IMR-90 (cell line): ENCODE measurements around the gene ATP23. TPM values are rescaled to one million over a fixed set of nuclear protein-coding genes. Genes with fewer than 3 reads are reported as not detected.

Source experiments
- ATAC-seq: fragments of 200-7000 bp; cut with Tn5 transposase; 2 replicates; pipeline ENCODE4 v1.9.1; 2020; ENCODE audit warnings: low read depth, mild to moderate bottlenecking, moderate library complexity
- BruUV-seq: library from RNA; stranded (reverse); fragments of 400-500 nt; replicated peaks from 2 replicates; lab custom pipeline; 2021; lab: Mats Ljungman, UMichigan
- CTCF ChIA-PET: fragments of 300-600 bp; formaldehyde crosslinking; extraction: SDS; loops from one replicate; lab custom pipeline; 2021; ENCODE audit warnings: antibody characterized with exemption; lab: Yijun Ruan, JAX
- POLR2A ChIA-PET: fragments of 300-600 bp; sonication (Branson Sonifier 250); formaldehyde crosslinking; loops from one replicate; lab custom pipeline; 2022; ENCODE audit warnings: antibody characterized with exemption; ENCODE audit not compliant: unreplicated experiment; lab: Charles Lee
- DNase-seq: peaks from one replicate; pipeline ENCODE4 v3.0.0; 2013
- H2AFZ ChIP-seq: replicated peaks from 2 replicates; pipeline ENCODE3; 2013; ENCODE audit warnings: low read length, mild to moderate bottlenecking; ENCODE audit not compliant: poor library complexity
- H2AK5ac ChIP-seq: 2 replicates; pipeline ENCODE4 v1.6.1; 2013; ENCODE audit warnings: low read depth, low read length, inconsistent platforms
- H2AK9ac ChIP-seq: replicated peaks from 2 replicates; pipeline ENCODE3; 2013; ENCODE audit warnings: mild to moderate bottlenecking, low read depth, low read length, moderate library complexity; ENCODE audit not compliant: poor library complexity
- H2BK120ac ChIP-seq: 2 replicates; pipeline ENCODE4 v1.6.1; 2013; ENCODE audit warnings: low read depth, low read length, inconsistent platforms
- H2BK15ac ChIP-seq: 3 replicates; pipeline ENCODE4 v1.6.1; 2013; ENCODE audit warnings: low read depth, low read length, inconsistent platforms
- H2BK20ac ChIP-seq: 2 replicates; pipeline ENCODE4 v1.6.1; 2013; ENCODE audit warnings: low read depth, mild to moderate bottlenecking, inconsistent platforms, low read length, moderate library complexity
- H2BK5ac ChIP-seq: 2 replicates; pipeline ENCODE4 v1.6.1; 2013; ENCODE audit warnings: mild to moderate bottlenecking, low read depth, low read length, inconsistent platforms; ENCODE audit not compliant: poor library complexity, severe bottlenecking
- H3K14ac ChIP-seq: replicated peaks from 2 replicates; pipeline ENCODE4 v1.6.1; 2013; ENCODE audit warnings: low read depth, low read length, inconsistent platforms
- H3K18ac ChIP-seq: 2 replicates; pipeline ENCODE4 v1.6.1; 2013; ENCODE audit warnings: low read depth, low read length, control low read depth
- H3K23ac ChIP-seq: 2 replicates; pipeline ENCODE4 v1.6.1; 2013; ENCODE audit warnings: low read depth, low read length, inconsistent platforms
- H3K27ac ChIP-seq: 2 replicates; pipeline ENCODE4 v1.5.1; 2013; ENCODE audit warnings: mild to moderate bottlenecking, control low read depth, low read length; ENCODE audit not compliant: insufficient read depth
- H3K27me3 ChIP-seq: 2 replicates; pipeline ENCODE4 v1.6.1; 2013; ENCODE audit warnings: low read length; ENCODE audit not compliant: control insufficient read depth, insufficient read depth
- H3K36me3 ChIP-seq: 2 replicates; pipeline ENCODE4 v1.6.1; 2013; ENCODE audit warnings: low read length, mixed read lengths; ENCODE audit not compliant: control insufficient read depth, insufficient read depth
- H3K4ac ChIP-seq: 2 replicates; pipeline ENCODE4 v1.6.1; 2013; ENCODE audit warnings: low read depth, low read length, inconsistent platforms
- H3K4me1 ChIP-seq: 2 replicates; pipeline ENCODE4 v1.6.1; 2013; ENCODE audit warnings: low read length, mixed read lengths; ENCODE audit not compliant: control insufficient read depth, insufficient read depth
- H3K4me2 ChIP-seq: 2 replicates; pipeline ENCODE4 v1.6.1; 2013; ENCODE audit warnings: low read depth, mild to moderate bottlenecking, control low read depth, low read length, moderate library complexity
- H3K4me3 ChIP-seq: 2 replicates; pipeline ENCODE4 v1.5.1; 2013; ENCODE audit warnings: low read depth, mild to moderate bottlenecking, control low read depth, low read length, moderate library complexity; ENCODE audit not compliant: insufficient read depth
- H3K56ac ChIP-seq: 2 replicates; pipeline ENCODE4 v1.6.1; 2013; ENCODE audit warnings: low read length, inconsistent platforms; ENCODE audit not compliant: insufficient read depth; ENCODE audit errors: extremely low read depth
- H3K79me1 ChIP-seq, 2 experiments: 2 replicates each; pipeline ENCODE4 v1.6.1; 2013; ENCODE audit warnings: low read length in 2 of 2, inconsistent platforms in 1 of 2, low read depth in 1 of 2
- H3K9ac ChIP-seq: 2 replicates; pipeline ENCODE4 v1.6.1; 2013; ENCODE audit warnings: low read depth, low read length, control low read depth
- H3K9me1 ChIP-seq: 2 replicates; pipeline ENCODE4 v1.6.1; 2013; ENCODE audit warnings: low read length, inconsistent platforms; ENCODE audit not compliant: insufficient read depth
- H3K9me3 ChIP-seq: 2 replicates; pipeline ENCODE4 v1.6.1; 2013; ENCODE audit warnings: low read length; ENCODE audit not compliant: control insufficient read depth, insufficient read depth
- H4K20me1 ChIP-seq: 2 replicates; pipeline ENCODE4 v1.6.1; 2013; ENCODE audit warnings: low read length, inconsistent platforms; ENCODE audit not compliant: insufficient read depth
- H4K5ac ChIP-seq: 2 replicates; pipeline ENCODE4 v1.6.1; 2013; ENCODE audit warnings: mild to moderate bottlenecking, low read depth, low read length, control low read depth
- H4K8ac ChIP-seq, 2 experiments: 2 replicates each; pipeline ENCODE4 v1.6.1; 2013; ENCODE audit warnings: low read depth in 2 of 2, low read length in 2 of 2, control low read depth in 1 of 2, inconsistent platforms in 1 of 2
- H4K91ac ChIP-seq: 2 replicates; pipeline ENCODE4 v1.6.1; 2013; ENCODE audit warnings: low read depth, low read length, inconsistent platforms; ENCODE audit not compliant: insufficient read depth
- CTCF ChIP-seq: conservative IDR thresholded peaks from 2 replicates; pipeline ENCODE4 v1.5.1; 2012; ENCODE audit warnings: mild to moderate bottlenecking, low read depth, low read length, improper control_type of control experiment
- MAZ ChIP-seq: IDR thresholded peaks from 2 replicates; pipeline ENCODE4 v1.6.1; 2012; ENCODE audit warnings: low read depth, mild to moderate bottlenecking, low read length, improper control_type of control experiment, moderate library complexity, borderline replicate concordance
- NFE2L2 ChIP-seq: fragments of 150-350 bp; IDR thresholded peaks from 2 replicates; pipeline ENCODE4 v1.6.1; 2016; ENCODE audit warnings: low read depth, mild to moderate bottlenecking, low read length
- RAD21 ChIP-seq: IDR thresholded peaks from 2 replicates; pipeline ENCODE4 v1.6.1; 2012; ENCODE audit warnings: low read length, improper control_type of control experiment
- RFX5 ChIP-seq: IDR thresholded peaks from 2 replicates; pipeline ENCODE4 v1.8.0; 2012; ENCODE audit warnings: low read depth, mild to moderate bottlenecking, low read length, moderate library complexity
- WGBS, 2 experiments: methylation state at CpG; one replicate each; pipeline versions ENCODE4 v1.1.5 to v1.1.7; 2013; ENCODE audit warnings: missing lambda C conversion rate in 2 of 2; ENCODE audit not compliant: insufficient read length in 1 of 2; ENCODE audit errors: extremely low coverage in 2 of 2; 5-methylcytosine and 5-hydroxymethylcytosine counted together
- dilution Hi-C: fragments of 300-500 bp; cut with HindIII; formaldehyde crosslinking; loops from one replicate; pipeline ENCODE4 v1.14.3; 2018; ENCODE audit warnings: low sequenced_read_pairs; ENCODE audit not compliant: unreplicated experiment
- in situ Hi-C: fragments of 300-500 bp; cut with MboI; formaldehyde crosslinking; loops from 3 replicates; pipeline ENCODE4 v1.14.3; 2019; ENCODE audit warnings: low sequenced_read_pairs, inconsistent platforms, mixed read lengths
- intact Hi-C: fragments of 100-400 bp; cut with micrococcal nuclease; formaldehyde crosslinking; loops from 2 replicates; pipeline ENCODE4 v1.10.0; 2022
- polyA plus RNA-seq, 3 experiments: library from polyadenylated mRNA; depleted of rRNA; stranded (reverse); fragments of >200 nt; gene quantifications; 2 replicates each; pipeline ENCODE4 v1.2.3, GENCODE V29; 2012; ENCODE audit warnings: low replicate concordance in 1 of 3
- total RNA-seq: library from RNA; depleted of rRNA; stranded (reverse); fragments of >200 nt; gene quantifications from 2 replicates; pipeline ENCODE4 v1.2.3, GENCODE V29; 2012

Gene ATP23
- total and polyA plus RNA-seq, 2 of the 4 experiments (the other 2 are of a cell fraction): 6.4 to 7.2 TPM

- TF ChIP-seq NFE2L2: no peak
These were observed 1.1 kb upstream of the ATP23 start (continued) for GRCh38 chr12:57940052-57940914.

GRCh38 chr12:57940915-57941164 lies 527 bp upstream of the ATP23 start:
- Histone ChIP-seq H3K27me3 (no peaks in the 10 kb centered on the region), H2BK20ac (no peak overlapping the region), H4K5ac (peak overlapping the region; percentile 74), H3K4me3 (peak overlapping the region; percentile 74), H2AK9ac (no peak overlapping the region), H3K9me3 (no peaks in the 10 kb centered on the region), H3K23ac (no peak overlapping the region; the same call in 1 of the 2 replicates), H3K56ac (no peak overlapping the region), H2AFZ (peak overlapping the region; percentile 90), H2AK5ac (no peak overlapping the region), H3K4ac (peak overlapping the region; percentile 88), H4K20me1 (no peaks in the 10 kb centered on the region), H3K4me2 (peak overlapping the region; percentile 86), H3K27ac (peak overlapping the region; percentile 82), H4K91ac (peak overlapping the region; percentile 73), H4K8ac (peak overlapping the region; percentile 83 to 90), H3K36me3 (no peaks in the 10 kb centered on the region), H3K14ac (peak overlapping the region; percentile 70), H3K4me1 (0 out of 2 replicates have a peak, but pooled peaks cover 3% of the 10 kb centered on the region), H2BK120ac (peak overlapping the region; percentile 22; the same call in 1 of the 2 replicates), H3K18ac (peak overlapping the region; percentile 40; the same call in 1 of the 2 replicates), H3K79me1 (peaks cover 8% of the 10 kb centered on the region in 2 experiments; a peak in 2 of 4 replicates), H3K9ac (peak overlapping the region; percentile 81), H3K9me1 (0 out of 2 replicates have a peak, but pooled peaks cover 2% of the 10 kb centered on the region), H2BK15ac (peak overlapping the region; percentile 61; the same call in 1 of the 3 replicates), H2BK5ac (peak overlapping the region; percentile 42)
- POLR2A ChIA-PET: interaction anchor here (1.0 kb wide), 1 partner anchor 12 kb away, joined by 5 read pairs; no protein-coding TSS in a partner anchor
- intact Hi-C loops (no loop called here), dilution Hi-C loops (no loop called here), in situ Hi-C loops (no loop called here)
- 0% methylated on average over 2 of the region's 4 CpGs; no CpG with 5 or more reads in 1 of the 2 experiments for WGBS, 2 experiments
- BruUV-seq: no TSS peak
- DNase-seq: no peak
- CTCF ChIA-PET: no interaction called here
- no peak for ATAC-seq
- no peak for TF ChIP-seq MAZ
- no peak for TF ChIP-seq RAD21
- no peak for TF ChIP-seq RFX5
- TF ChIP-seq CTCF: no peak
